ENCODE measurements around the gene PNPLA6.

PNPLA6 gene

DNA sequence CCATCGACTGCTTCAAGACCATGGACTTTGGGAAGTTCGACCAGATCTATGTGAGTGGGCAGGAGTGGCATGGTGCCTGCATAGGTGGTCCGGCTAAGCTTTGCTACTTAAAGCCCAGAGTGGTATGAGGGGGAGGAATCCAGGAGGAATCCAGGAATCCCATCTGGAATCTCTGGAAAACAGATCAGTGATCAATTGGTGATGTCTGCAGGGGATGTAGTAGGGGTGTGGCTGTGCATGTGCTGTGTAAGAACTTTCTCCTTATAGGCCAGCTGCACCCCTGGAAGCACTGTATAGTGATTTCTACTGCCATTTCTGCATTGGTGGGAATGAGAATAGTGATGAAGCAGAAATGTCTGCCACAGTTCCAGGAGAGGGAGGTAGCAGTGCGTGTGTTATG is 23.6 kb downstream of the PNPLA6 start:
- no peak for DNase-seq
- Histone ChIP-seq H2BK120ac (ENCODE audit: low read depth, low read length) (no peak overlapping the region), H3K36me3 (ENCODE audit: control insufficient read depth in 1 of 2, insufficient read depth in 2 of 2, low read depth in 1 of 2, low read length in 2 of 2) (peaks cover 71 to 83% of the 10 kb centered on the region in 2 experiments), H3K4me2 (ENCODE audit: low read length, poor library complexity, severe bottlenecking) (no peak overlapping the region), H3K79me1 (replicated peaks; ENCODE audit: low read length, poor library complexity, severe bottlenecking) (peaks cover 12% of the 10 kb centered on the region), H3K14ac (ENCODE audit: low read length in 2 of 2) (no peak overlapping the region), H2AFZ (ENCODE audit: low read depth, low read length) (no peak overlapping the region), H2AK5ac (ENCODE audit: low read length, severe bottlenecking) (no peak overlapping the region), H3K4ac (ENCODE audit: low read depth in 1 of 2, low read length in 2 of 2) (no peak overlapping the region), H4K8ac (ENCODE audit: low read length) (no peak overlapping the region), H4K91ac (ENCODE audit: low read length) (no peak overlapping the region), H2BK12ac (ENCODE audit: low read length in 2 of 2) (no peak overlapping the region), H3K18ac (ENCODE audit: low read depth in 1 of 2, low read length in 2 of 2) (no peak overlapping the region), H3K4me3 (ENCODE audit: insufficient read depth in 1 of 2, low read depth in 1 of 2, low read length in 2 of 2) (no peak overlapping the region), H3K23ac (ENCODE audit: low read length in 2 of 2) (no peak overlapping the region), H3K4me1 (ENCODE audit: control insufficient read depth, insufficient read depth, low read depth, low read length) (no peaks in the 10 kb centered on the region), H3K9me3 (ENCODE audit: control insufficient read depth, low read length) (no peaks in the 10 kb centered on the region), H3K27me3 (ENCODE audit: control insufficient read depth in 1 of 2, insufficient read depth in 1 of 2, low read length in 2 of 2) (no peaks in the 10 kb centered on the region), H3K9ac (ENCODE audit: low read length) (no peak overlapping the region), H2BK5ac (ENCODE audit: low read depth, low read length, poor library complexity, severe bottlenecking) (no peak overlapping the region), H2BK15ac (ENCODE audit: low read depth, poor library complexity, severe bottlenecking) (no peak overlapping the region), H3K27ac (ENCODE audit: low read length, poor library complexity, severe bottlenecking) (no peak overlapping the region)
- 85% methylated on average over 4 of the region's 4 CpGs for WGBS

DNA sequence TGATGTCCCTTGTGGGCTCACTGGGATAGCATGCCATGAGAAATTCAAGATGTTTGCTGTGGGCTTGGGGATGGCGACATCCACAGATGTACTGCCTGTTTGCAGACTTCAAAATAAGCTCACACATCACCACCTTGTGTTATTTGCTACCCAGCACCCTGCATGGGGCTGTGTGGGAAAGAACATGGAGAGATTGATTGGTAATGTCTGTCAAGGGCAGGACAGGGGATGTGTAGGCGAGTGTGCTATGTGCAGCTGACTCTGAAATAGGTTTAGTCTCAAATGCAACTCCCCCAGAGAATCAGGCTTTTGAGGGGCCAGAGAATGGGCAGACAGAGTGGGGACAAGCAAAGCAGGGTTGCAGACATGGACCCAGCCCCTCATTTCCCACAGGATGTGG is 24.7 kb downstream of the PNPLA6 start:
- Histone ChIP-seq H3K27me3 (ENCODE audit: control insufficient read depth in 1 of 2, insufficient read depth in 1 of 2, low read length in 2 of 2) (no peaks in the 10 kb centered on the region), H2BK15ac (ENCODE audit: low read depth, poor library complexity, severe bottlenecking) (no peak overlapping the region), H3K9me3 (ENCODE audit: control insufficient read depth, low read length) (no peaks in the 10 kb centered on the region), H3K23ac (ENCODE audit: low read length in 2 of 2) (no peak overlapping the region), H3K27ac (ENCODE audit: low read length, poor library complexity, severe bottlenecking) (no peak overlapping the region), H3K9ac (ENCODE audit: low read length) (no peak overlapping the region), H2AK5ac (ENCODE audit: low read length, severe bottlenecking) (no peak overlapping the region), H2BK5ac (ENCODE audit: low read depth, low read length, poor library complexity, severe bottlenecking) (no peak overlapping the region), H3K36me3 (ENCODE audit: control insufficient read depth in 1 of 2, insufficient read depth in 2 of 2, low read depth in 1 of 2, low read length in 2 of 2) (peaks cover 65 to 77% of the 10 kb centered on the region in 2 experiments), H3K4me2 (ENCODE audit: low read length, poor library complexity, severe bottlenecking) (no peak overlapping the region), H2BK120ac (ENCODE audit: low read depth, low read length) (no peak overlapping the region), H4K8ac (ENCODE audit: low read length) (no peak overlapping the region), H3K4me1 (ENCODE audit: control insufficient read depth, insufficient read depth, low read depth, low read length) (no peaks in the 10 kb centered on the region), H3K4me3 (ENCODE audit: insufficient read depth in 1 of 2, low read depth in 1 of 2, low read length in 2 of 2) (no peak overlapping the region), H2AFZ (ENCODE audit: low read depth, low read length) (no peak overlapping the region), H3K4ac (ENCODE audit: low read depth in 1 of 2, low read length in 2 of 2) (no peak overlapping the region), H4K91ac (ENCODE audit: low read length) (no peak overlapping the region), H3K79me1 (replicated peaks; ENCODE audit: low read length, poor library complexity, severe bottlenecking) (peaks cover 8% of the 10 kb centered on the region), H3K18ac (ENCODE audit: low read depth in 1 of 2, low read length in 2 of 2) (no peak overlapping the region), H3K14ac (ENCODE audit: low read length in 2 of 2) (no peak overlapping the region), H2BK12ac (ENCODE audit: low read length in 2 of 2) (no peak overlapping the region)
- no peak for DNase-seq
- 77% methylated on average over 1 of the region's 2 CpGs for WGBS

DNA sequence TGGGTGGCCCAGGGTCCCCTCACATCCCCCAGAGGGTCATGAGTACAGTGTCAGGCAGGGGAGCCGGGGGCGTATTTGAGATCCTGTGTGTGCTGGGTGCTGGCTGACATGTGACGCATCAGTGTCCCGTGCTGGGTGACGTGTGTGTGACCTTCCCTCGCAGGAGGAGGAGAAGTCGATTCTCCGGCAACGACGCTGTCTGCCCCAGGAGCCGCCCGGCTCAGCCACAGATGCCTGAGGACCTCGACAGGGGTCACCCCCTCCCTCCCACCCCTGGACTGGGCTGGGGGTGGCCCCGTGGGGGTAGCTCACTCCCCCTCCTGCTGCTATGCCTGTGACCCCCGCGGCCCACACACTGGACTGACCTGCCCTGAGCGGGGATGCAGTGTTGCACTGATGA is 25.8 kb downstream of the PNPLA6 start:
- WGBS = 96% methylated on average over 16 of the region's 17 CpGs
- H3K27ac ChIP-seq (ENCODE audit: low read length, poor library complexity, severe bottlenecking) = no peak overlapping the region
- H2BK120ac ChIP-seq (ENCODE audit: low read depth, low read length) = no peak overlapping the region
- no peak overlapping the region for H4K8ac ChIP-seq (ENCODE audit: low read length)
- H4K91ac ChIP-seq (ENCODE audit: low read length) = no peak overlapping the region
- no peak overlapping the region for H3K14ac ChIP-seq (ENCODE audit: low read length in 2 of 2)
- H3K79me1 ChIP-seq (replicated peaks; ENCODE audit: low read length, poor library complexity, severe bottlenecking) = peaks cover 8% of the 10 kb centered on the region
- no peak overlapping the region for H2BK15ac ChIP-seq (ENCODE audit: low read depth, poor library complexity, severe bottlenecking)
- no peak overlapping the region for H2AK5ac ChIP-seq (ENCODE audit: low read length, severe bottlenecking)
- H3K4ac ChIP-seq (ENCODE audit: low read depth in 1 of 2, low read length in 2 of 2) = no peak overlapping the region
- no peak for DNase-seq
- H3K27me3 ChIP-seq (ENCODE audit: control insufficient read depth in 1 of 2, insufficient read depth in 1 of 2, low read length in 2 of 2) = no peaks in the 10 kb centered on the region
- H3K9me3 ChIP-seq (ENCODE audit: control insufficient read depth, low read length) = no peaks in the 10 kb centered on the region
- H2BK12ac ChIP-seq (ENCODE audit: low read length in 2 of 2) = no peak overlapping the region
- H3K4me3 ChIP-seq (ENCODE audit: insufficient read depth in 1 of 2, low read depth in 1 of 2, low read length in 2 of 2) = no peak overlapping the region
- H3K23ac ChIP-seq (ENCODE audit: low read length in 2 of 2) = no peak overlapping the region
- no peak overlapping the region for H3K9ac ChIP-seq (ENCODE audit: low read length)
- no peak overlapping the region for H3K4me2 ChIP-seq (ENCODE audit: low read length, poor library complexity, severe bottlenecking)
- H3K36me3 ChIP-seq (ENCODE audit: control insufficient read depth in 1 of 2, insufficient read depth in 2 of 2, low read depth in 1 of 2, low read length in 2 of 2) = peaks cover 54 to 66% of the 10 kb centered on the region in 2 experiments
- no peak overlapping the region for H2AFZ ChIP-seq (ENCODE audit: low read depth, low read length)
- H2BK5ac ChIP-seq (ENCODE audit: low read depth, low read length, poor library complexity, severe bottlenecking) = no peak overlapping the region
- H3K18ac ChIP-seq (ENCODE audit: low read depth in 1 of 2, low read length in 2 of 2) = no peak overlapping the region
- H3K4me1 ChIP-seq (ENCODE audit: control insufficient read depth, insufficient read depth, low read depth, low read length) = no peaks in the 10 kb centered on the region

DNA sequence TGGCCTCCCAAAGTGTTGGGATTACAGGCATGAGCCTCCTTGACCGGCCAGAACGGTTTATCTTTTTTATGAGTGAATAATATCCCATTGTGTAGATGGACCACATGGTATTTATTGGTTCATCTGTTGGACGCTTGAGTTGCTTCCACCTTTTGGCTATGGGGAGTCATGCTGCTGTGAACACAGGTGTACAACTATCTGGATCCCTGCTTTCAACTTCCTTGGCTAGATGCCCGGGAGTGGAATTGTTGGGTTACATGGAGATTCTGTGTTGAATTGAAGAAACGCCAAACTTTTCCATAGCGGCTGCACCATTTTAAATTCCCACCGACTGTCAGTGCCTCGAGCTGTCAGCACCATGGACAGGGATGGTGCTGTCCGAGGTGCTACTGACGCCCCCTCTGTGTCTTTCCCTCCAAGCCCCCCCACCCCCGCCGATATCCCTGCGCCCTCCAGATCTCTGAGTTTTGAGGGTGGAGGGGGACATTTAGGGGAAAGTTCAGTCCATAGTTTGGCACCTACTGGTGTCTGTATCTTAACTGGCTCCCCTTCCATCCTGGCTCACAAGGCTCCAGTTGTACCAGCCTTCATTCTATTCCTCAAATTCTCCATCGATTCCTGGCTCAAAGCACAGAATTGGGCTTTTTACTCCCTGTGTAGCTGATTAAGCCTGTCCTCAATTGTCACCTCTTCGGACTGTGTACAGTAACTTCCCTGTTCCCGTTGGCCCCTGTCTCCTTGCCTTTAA is 27.3 kb downstream of the PNPLA6 start:
- H2AK5ac ChIP-seq (ENCODE audit: low read length, severe bottlenecking) = no peak overlapping the region

More for the DNA sequence above, 27.3 kb downstream of the PNPLA6 start:
- Histone ChIP-seq H3K79me1 (replicated peaks; ENCODE audit: low read length, poor library complexity, severe bottlenecking) (peaks cover 8% of the 10 kb centered on the region), H3K27ac (ENCODE audit: low read length, poor library complexity, severe bottlenecking) (no peak overlapping the region), H3K4me1 (ENCODE audit: control insufficient read depth, insufficient read depth, low read depth, low read length) (no peaks in the 10 kb centered on the region), H2BK15ac (ENCODE audit: low read depth, poor library complexity, severe bottlenecking) (no peak overlapping the region), H4K8ac (ENCODE audit: low read length) (no peak overlapping the region), H3K36me3 (ENCODE audit: control insufficient read depth in 1 of 2, insufficient read depth in 2 of 2, low read depth in 1 of 2, low read length in 2 of 2) (peaks cover 40 to 52% of the 10 kb centered on the region in 2 experiments), H3K9ac (ENCODE audit: low read length) (no peak overlapping the region), H4K91ac (ENCODE audit: low read length) (no peak overlapping the region), H3K18ac (ENCODE audit: low read depth in 1 of 2, low read length in 2 of 2) (no peak overlapping the region), H2BK5ac (ENCODE audit: low read depth, low read length, poor library complexity, severe bottlenecking) (no peak overlapping the region), H3K27me3 (ENCODE audit: control insufficient read depth in 1 of 2, insufficient read depth in 1 of 2, low read length in 2 of 2) (no peaks in the 10 kb centered on the region), H2AFZ (ENCODE audit: low read depth, low read length) (no peak overlapping the region), H3K4me3 (ENCODE audit: insufficient read depth in 1 of 2, low read depth in 1 of 2, low read length in 2 of 2) (no peak overlapping the region), H3K14ac (ENCODE audit: low read length in 2 of 2) (no peak overlapping the region), H3K4ac (ENCODE audit: low read depth in 1 of 2, low read length in 2 of 2) (no peak overlapping the region), H2BK12ac (ENCODE audit: low read length in 2 of 2) (no peak overlapping the region), H3K9me3 (ENCODE audit: control insufficient read depth, low read length) (no peaks in the 10 kb centered on the region), H3K23ac (ENCODE audit: low read length in 2 of 2) (no peak overlapping the region), H2BK120ac (ENCODE audit: low read depth, low read length) (no peak overlapping the region), H3K4me2 (ENCODE audit: low read length, poor library complexity, severe bottlenecking) (no peak overlapping the region)
- WGBS = 90% methylated on average over 8 of the region's 16 CpGs
- DNase-seq = no peak
